HepG2 (cell line): ENCODE data around the gene BRD1. TPM values are rescaled to one million over a fixed set of nuclear protein-coding genes. Genes with fewer than 3 reads are reported as not detected.

Experiments
- ATAC-seq: fragments of 200-7000 bp; cut with Tn5 transposase; 3 replicates; pipeline ENCODE4 v1.9.1; 2020; ENCODE audit warnings: mild to moderate bottlenecking, moderate library complexity
- BruUV-seq: library from RNA; stranded (reverse); fragments of 400-500 nt; replicated peaks from 2 replicates; lab custom pipeline; 2021; lab: Mats Ljungman, UMichigan
- CTCF ChIA-PET: fragments of 300-600 bp; formaldehyde crosslinking; extraction: SDS; loops from one replicate; lab custom pipeline; 2021; ENCODE audit warnings: low total read pairs, inconsistent platforms, low intra/inter-chr PET ratio; lab: Yijun Ruan, JAX
- POLR2A ChIA-PET: fragments of 350-600 bp; sonication (Branson Sonifier 250); formaldehyde crosslinking; loops from one replicate; lab custom pipeline; 2020; ENCODE audit warnings: antibody characterized with exemption, inconsistent platforms; lab: Yijun Ruan, JAX
- DNase-seq: peaks from one replicate; pipeline ENCODE4 v3.0.0-alpha.2; 2015; ENCODE audit warnings: low spot score
- FAIRE-seq: peaks from 3 replicates; lab custom pipeline; 2011; peaks lifted over from hg19 to GRCh38; lab: Jason Lieb, UNC
- H2AFZ ChIP-seq: one replicate; pipeline ENCODE4 v1.6.1; 2011; ENCODE audit warnings: low read length, inconsistent platforms
- H3K27ac ChIP-seq: fragments of 300-600 bp; 3 replicates; pipeline ENCODE4 v1.8.0; 2011; ENCODE audit warnings: mixed run types, mild to moderate bottlenecking, mixed read lengths, low read length, inconsistent platforms; ENCODE audit not compliant: insufficient read depth; ENCODE audit errors: extremely low read length
- H3K27me3 ChIP-seq, 2 experiments: fragments of 200-600 bp in 1 of 2; 2 replicates in 1 of 2; 3 replicates in 1 of 2; pipeline versions ENCODE4 v1.6.0 to v1.8.0; 2011; ENCODE audit warnings: low read length in 2 of 2, mild to moderate bottlenecking in 2 of 2, moderate library complexity in 2 of 2, inconsistent platforms in 1 of 2; ENCODE audit not compliant: insufficient read depth in 2 of 2, control insufficient read depth in 1 of 2
- H3K36me3 ChIP-seq, 2 experiments: fragments of 200-600 bp in 1 of 2; replicated peaks in 1 of 2; 2 replicates in 1 of 2; 3 replicates in 1 of 2; pipeline versions ENCODE4 v1.5.1 to v1.8.0; 2011; ENCODE audit warnings: low read length in 2 of 2, inconsistent platforms in 1 of 2; ENCODE audit not compliant: insufficient read depth in 2 of 2, control insufficient read depth in 1 of 2
- H3K4me1 ChIP-seq: 2 replicates; pipeline ENCODE4 v1.5.1; 2012; ENCODE audit warnings: low read length, inconsistent platforms; ENCODE audit not compliant: insufficient read depth
- H3K4me2 ChIP-seq: 2 replicates; pipeline ENCODE4 v1.6.0; 2011; ENCODE audit warnings: low read depth, low read length, inconsistent platforms
- H3K4me3 ChIP-seq, 3 experiments: fragments of 200-600 bp in 1 of 3; sonication (generic), shearing (Covaris generic) in 1 of 3; replicated peaks in 1 of 3; 2 replicates each; pipeline ENCODE4 v1.5.1; 2011 to 2016; ENCODE audit warnings: low read length in 3 of 3, inconsistent platforms in 2 of 3, low read depth in 2 of 3, mild to moderate bottlenecking in 2 of 3, control low read depth in 1 of 3, mixed read lengths in 1 of 3; ENCODE audit not compliant: insufficient read depth in 1 of 3
- H3K79me2 ChIP-seq: one replicate; pipeline ENCODE4 v1.6.1; 2011; ENCODE audit warnings: low read length, inconsistent platforms; ENCODE audit not compliant: insufficient read depth
- H3K9ac ChIP-seq: 2 replicates; pipeline ENCODE4 v1.6.0; 2011; ENCODE audit warnings: mild to moderate bottlenecking, low read depth, low read length, inconsistent platforms; ENCODE audit not compliant: insufficient read depth
- H3K9me3 ChIP-seq: 2 replicates; pipeline ENCODE4 v1.5.1; 2012; ENCODE audit warnings: mild to moderate bottlenecking, low read length
- H4K20me1 ChIP-seq: 2 replicates; pipeline ENCODE4 v1.6.0; 2011; ENCODE audit warnings: inconsistent platforms, mild to moderate bottlenecking, low read length, moderate library complexity; ENCODE audit not compliant: insufficient read depth
- ARNTL ChIP-seq: sonication (generic); formaldehyde crosslinking; IDR thresholded peaks from 2 replicates; pipeline ENCODE4 v1.4.0; 2020; ENCODE audit warnings: mild to moderate bottlenecking, missing genetic modification reagents
- CCAR2 ChIP-seq: fragments of 200-400 bp; formaldehyde crosslinking; optimal IDR thresholded peaks from 2 replicates; pipeline ENCODE3; 2018; ENCODE audit warnings: low read depth, mild to moderate bottlenecking, low read length, moderate library complexity
- DMTF1 ChIP-seq: sonication (generic); formaldehyde crosslinking; IDR thresholded peaks from 2 replicates; pipeline ENCODE4 v1.4.0; 2020; ENCODE audit warnings: mild to moderate bottlenecking, missing genetic modification reagents
- HOXA3 ChIP-seq: sonication (generic); formaldehyde crosslinking; IDR thresholded peaks from 2 replicates; pipeline ENCODE4 v1.5.0; 2020; ENCODE audit warnings: missing genetic modification reagents
- RBM22 ChIP-seq: fragments of 200-400 bp; formaldehyde crosslinking; optimal IDR thresholded peaks from 2 replicates; pipeline ENCODE3; 2017; ENCODE audit warnings: mild to moderate bottlenecking, low read length, moderate library complexity
- ZNF451 ChIP-seq: sonication (generic); formaldehyde crosslinking; IDR thresholded peaks from 2 replicates; pipeline ENCODE4 v1.5.0; 2020; ENCODE audit warnings: mild to moderate bottlenecking, missing genetic modification reagents
- ZNF572 ChIP-seq: sonication (generic); formaldehyde crosslinking; IDR thresholded peaks from 2 replicates; pipeline ENCODE4 v1.5.1; 2020; ENCODE audit warnings: mild to moderate bottlenecking, missing genetic modification reagents
- ZNF724P ChIP-seq: sonication (generic); formaldehyde crosslinking; IDR thresholded peaks from 2 replicates; pipeline ENCODE4 v1.8.0; 2022; ENCODE audit warnings: missing genetic modification reagents, borderline replicate concordance
- ZNF788 ChIP-seq: sonication (generic); formaldehyde crosslinking; IDR thresholded peaks from 2 replicates; pipeline ENCODE4 v1.5.0; 2020; ENCODE audit warnings: mild to moderate bottlenecking, missing genetic modification reagents, borderline replicate concordance
- ZNF83 ChIP-seq: sonication (generic); formaldehyde crosslinking; IDR thresholded peaks from 2 replicates; pipeline ENCODE4 v1.4.0; 2020; ENCODE audit warnings: missing genetic modification reagents, mild to moderate bottlenecking, borderline replicate concordance
- WGBS: methylation state at CpG from one replicate; pipeline ENCODE4 v1.1.6; 2017; ENCODE audit warnings: low lambda C conversion rate; 5-methylcytosine and 5-hydroxymethylcytosine counted together
- in situ Hi-C: cut with HindIII; loops from 2 replicates; pipeline ENCODE4 v1.10.0; 2017; ENCODE audit warnings: low pct_unique_long_range_greater_than_20kb; ENCODE audit not compliant: extremely low pct_ligation_motif_present
- intact Hi-C: fragments of 100-400 bp; cut with micrococcal nuclease; formaldehyde crosslinking; loops from one replicate; pipeline ENCODE4 v1.10.0; 2022; ENCODE audit not compliant: unreplicated experiment
- polyA plus RNA-seq, 8 experiments: library from polyadenylated mRNA; depleted of rRNA in 3 of 8; stranded (reverse) in 7 of 8; unstranded in 1 of 8; fragments of >200 nt; fragmentation: Illumina TruSeq in 4 of 8; extraction: Trizol in 4 of 8; gene quantifications; 2 replicates each; pipeline versions ENCODE4 v1.2.1 to v1.2.3, GENCODE V29; 2011 to 2016; ENCODE audit warnings: low read depth in 4 of 8, missing spikeins in 1 of 8, mixed read lengths in 1 of 8; ENCODE audit not compliant: insufficient read depth in 1 of 8
- total RNA-seq, 5 experiments: library from RNA; depleted of rRNA; stranded (reverse); fragments of >200 nt; fragmentation: Illumina TruSeq; extraction: Trizol; gene quantifications; 2 replicates each; pipeline ENCODE4 v1.2.3, GENCODE V29; 2016; ENCODE audit warnings: low read depth in 1 of 5

BRD1 gene
- total and polyA plus RNA-seq, 2 of the 13 experiments (the other 11 are each of a cell fraction or from before 2014, with no cell fraction given) = 5.1 to 12.0 TPM

GRCh38 chr22:49776891-49777290, 50.8 kb downstream of the BRD1 start (continued):
- no peak for TF ChIP-seq CCAR2
- no peak for TF ChIP-seq ARNTL (CRISPR knock-in tag)
- no peak for TF ChIP-seq ZNF788 (CRISPR knock-in tag)
- no peak for TF ChIP-seq HOXA3 (CRISPR knock-in tag)
- no peak for TF ChIP-seq ZNF451 (CRISPR knock-in tag)
- no peak for TF ChIP-seq ZNF724P (CRISPR knock-in tag)
- TF ChIP-seq DMTF1 (CRISPR knock-in tag) = no peak
- no peak for TF ChIP-seq ZNF572 (CRISPR knock-in tag)

- Histone ChIP-seq H2AFZ (no peak overlapping the region), H3K4me1 (no peaks in the 10 kb centered on the region), H4K20me1 (peaks cover 2% of the 10 kb centered on the region; the same call in 1 of the 2 replicates), H3K27me3 (no peaks in the 10 kb centered on the region), H3K4me2 (no peak overlapping the region), H3K9ac (no peak overlapping the region), H3K36me3 (peaks cover 26 to 62% of the 10 kb centered on the region in 2 experiments; a peak in 4 of 5 replicates), H3K9me3 (no peaks in the 10 kb centered on the region), H3K79me2 (peaks cover 2% of the 10 kb centered on the region), H3K27ac (no peak overlapping the region), H3K4me3 (no peak overlapping the region)
- DNase-seq (no peak), FAIRE-seq (no peak), ATAC-seq (no peak; the same call in 2 of the 3 replicates)
- in situ Hi-C loops = no loop called here
- TF ChIP-seq RBM22 = peak; percentile 64
- TF ChIP-seq ZNF83 (CRISPR knock-in tag) = no peak
- intact Hi-C loops = no loop called here
- POLR2A ChIA-PET = no interaction called here
- no TSS peak for BruUV-seq
- CTCF ChIA-PET = no interaction called here
- 97% methylated on average over 19 of the region's 31 CpGs for WGBS
Observed at GRCh38 chr22:49775867-49776511, 51.7 kb downstream of the BRD1 start.
